GM12801 (cell line): ENCODE data around the gene EPHB1.

Source experiments
- CTCF ChIP-seq: IDR thresholded peaks from one replicate; pipeline ENCODE4 v1.5.1; 2011; ENCODE audit warnings: control low read depth; ENCODE audit not compliant: insufficient read length; ENCODE audit errors: extremely low read depth

The EPHB1 gene

GRCh38 chr3:135081856-135082434 lies 286.9 kb downstream of the EPHB1 start:
- TF ChIP-seq CTCF, result no peak

- no peak for TF ChIP-seq CTCF
Observed at GRCh38 chr3:135082706-135083105, 287.6 kb downstream of the EPHB1 start.

- no peak for TF ChIP-seq CTCF
Observed at GRCh38 chr3:135083179-135083578, 288.1 kb downstream of the EPHB1 start.

GRCh38 chr3:135083756-135084155 lies 288.7 kb downstream of the EPHB1 start:
- TF ChIP-seq CTCF, result no peak

- no peak for TF ChIP-seq CTCF
Observed at GRCh38 chr3:135084405-135084804, 289.3 kb downstream of the EPHB1 start.

- TF ChIP-seq CTCF, result no peak
Observed at GRCh38 chr3:135084976-135085375, 289.9 kb downstream of the EPHB1 start.

- TF ChIP-seq CTCF, result no peak
Observed at GRCh38 chr3:135085652-135086436, 290.8 kb downstream of the EPHB1 start.
